Upper lobe of left lung (tissue), 6 donors: Measurements from ENCODE around the gene GAP43. TPM values are rescaled to one million over a fixed set of nuclear protein-coding genes. Genes with fewer than 3 reads are reported as not detected.

Experiments
- ATAC-seq, 2 donors: fragments of 200-7000 bp; cut with Tn5 transposase; one replicate each; pipeline ENCODE4 v1.9.1; 2022; ENCODE audit warnings: mild to moderate bottlenecking in 2 of 2, moderate library complexity in 2 of 2; ENCODE audit not compliant: low FRiP score in 2 of 2
- DNase-seq, 2 donors: peaks; one replicate each; pipeline ENCODE4 v3.0.0-alpha.2; 2019 to 2020
- H3K27ac ChIP-seq, 4 donors: fragments of 200-600 bp; sonication (generic); one replicate each; pipeline ENCODE4 v1.5.1; 2016 to 2019
- H3K27me3 ChIP-seq, 4 donors: fragments of 200-600 bp; sonication (generic); one replicate each; pipeline ENCODE4 v1.5.1; 2017 to 2019
- H3K36me3 ChIP-seq, 4 donors: fragments of 200-600 bp; sonication (generic); one replicate each; pipeline ENCODE4 v1.5.1; 2016 to 2019
- H3K4me1 ChIP-seq, 4 donors: fragments of 200-600 bp; sonication (generic); one replicate each; pipeline ENCODE4 v1.5.1; 2018 to 2019
- H3K4me3 ChIP-seq, 4 donors: fragments of 200-600 bp; sonication (generic); one replicate each; pipeline ENCODE4 v1.5.1; 2017 to 2019; ENCODE audit warnings: mild to moderate bottlenecking in 2 of 4, moderate library complexity in 1 of 4
- H3K9me3 ChIP-seq, 4 donors: fragments of 200-600 bp; sonication (generic); one replicate each; pipeline ENCODE4 v1.5.1; 2018 to 2019
- EP300 ChIP-seq, 4 donors: sonication (generic); formaldehyde crosslinking; IDR thresholded peaks; one replicate each; pipeline ENCODE4 v1.5.1; 2017; ENCODE audit warnings: antibody characterized with exemption in 4 of 4, control low read depth in 2 of 4
- POLR2A ChIP-seq, 4 donors: fragments of 450-650 bp; IDR thresholded peaks; one replicate each; pipeline ENCODE4 v1.5.1; 2016 to 2017; ENCODE audit warnings: antibody characterized with exemption in 4 of 4, mild to moderate bottlenecking in 2 of 4
- POLR2AphosphoS5 ChIP-seq, 2 donors: sonication (generic); formaldehyde crosslinking; IDR thresholded peaks; one replicate each; pipeline ENCODE4 v1.5.1; 2017; ENCODE audit warnings: antibody characterized with exemption in 2 of 2
- WGBS, 2 donors: methylation state at CpG; one replicate each; pipeline ENCODE4 v1.1.5; 2017 to 2018; 5-methylcytosine and 5-hydroxymethylcytosine counted together
- total RNA-seq, 6 donors: library from RNA; depleted of rRNA in 4 of 6; stranded (reverse); fragments of >200 nt in 4 of 6; gene quantifications; one replicate each; pipeline versions ENCODE4 v1.1.0 to v1.2.1, GENCODE V29; 2016 to 2021
- TF ChIP-seq, protein P1 (sequence below), 6 experiments: fragments of 450-650 bp in 4 of 6; fragments of 200-600 bp in 2 of 6; sonication (generic) in 2 of 6; IDR thresholded peaks; one replicate each; pipeline ENCODE4 v1.5.1; 2016 to 2019; ENCODE audit warnings: antibody characterized with exemption in 6 of 6
- donor health status: DM: no; HTN: no; CAD: no; lungs with moderate emphysema.
- donor health status: DM: no; HTN: yes; CAD: no; lungs with severe emphysema.

GAP43 gene
- total RNA-seq, 6 donors from 2014 or later: 0.13 TPM; not detected in 5

DNA sequence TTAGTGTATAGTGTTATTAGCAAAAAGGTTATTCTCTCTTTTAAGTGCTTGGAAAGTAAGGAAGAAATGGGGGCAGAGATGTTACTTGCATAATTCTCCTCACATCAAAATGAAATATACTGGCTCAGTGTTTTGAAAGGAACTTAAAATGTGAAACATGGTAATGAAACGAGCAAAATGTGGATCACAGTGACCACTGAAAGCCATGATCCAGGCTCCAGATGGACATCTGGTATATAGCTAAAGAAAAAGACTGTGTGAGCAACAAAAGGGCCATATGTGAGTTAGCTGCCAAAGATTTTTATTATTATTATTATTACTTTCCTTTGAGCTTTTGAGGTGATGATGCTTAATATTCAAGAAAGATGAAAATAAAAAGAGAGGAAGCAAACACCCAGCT lies 89.6 kb downstream of the GAP43 start:
- Histone ChIP-seq H3K27me3 (no peaks in the 10 kb centered on the region), H3K36me3 (no peaks in the 10 kb centered on the region), H3K9me3 (no peaks in the 10 kb centered on the region), H3K4me1 (no peaks in the 10 kb centered on the region), H3K4me3 (no peak overlapping the region), H3K27ac (no peak overlapping the region)
- ATAC-seq (no peak), DNase-seq (no peak)
- 0% methylated on average over 1 of the region's 1 CpG for WGBS, 2 donors
- TF ChIP-seq POLR2AphosphoS5 (IDR thresholded peaks at IDR 0.05) (no peak), EP300 (IDR thresholded peaks at IDR 0.05) (no peak), POLR2A (IDR thresholded peaks at IDR 0.05) (no peak)
- TF ChIP-seq, protein P1, sequence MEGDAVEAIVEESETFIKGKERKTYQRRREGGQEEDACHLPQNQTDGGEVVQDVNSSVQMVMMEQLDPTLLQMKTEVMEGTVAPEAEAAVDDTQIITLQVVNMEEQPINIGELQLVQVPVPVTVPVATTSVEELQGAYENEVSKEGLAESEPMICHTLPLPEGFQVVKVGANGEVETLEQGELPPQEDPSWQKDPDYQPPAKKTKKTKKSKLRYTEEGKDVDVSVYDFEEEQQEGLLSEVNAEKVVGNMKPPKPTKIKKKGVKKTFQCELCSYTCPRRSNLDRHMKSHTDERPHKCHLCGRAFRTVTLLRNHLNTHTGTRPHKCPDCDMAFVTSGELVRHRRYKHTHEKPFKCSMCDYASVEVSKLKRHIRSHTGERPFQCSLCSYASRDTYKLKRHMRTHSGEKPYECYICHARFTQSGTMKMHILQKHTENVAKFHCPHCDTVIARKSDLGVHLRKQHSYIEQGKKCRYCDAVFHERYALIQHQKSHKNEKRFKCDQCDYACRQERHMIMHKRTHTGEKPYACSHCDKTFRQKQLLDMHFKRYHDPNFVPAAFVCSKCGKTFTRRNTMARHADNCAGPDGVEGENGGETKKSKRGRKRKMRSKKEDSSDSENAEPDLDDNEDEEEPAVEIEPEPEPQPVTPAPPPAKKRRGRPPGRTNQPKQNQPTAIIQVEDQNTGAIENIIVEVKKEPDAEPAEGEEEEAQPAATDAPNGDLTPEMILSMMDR (IDR thresholded peaks at IDR 0.05): no peak

DNA sequence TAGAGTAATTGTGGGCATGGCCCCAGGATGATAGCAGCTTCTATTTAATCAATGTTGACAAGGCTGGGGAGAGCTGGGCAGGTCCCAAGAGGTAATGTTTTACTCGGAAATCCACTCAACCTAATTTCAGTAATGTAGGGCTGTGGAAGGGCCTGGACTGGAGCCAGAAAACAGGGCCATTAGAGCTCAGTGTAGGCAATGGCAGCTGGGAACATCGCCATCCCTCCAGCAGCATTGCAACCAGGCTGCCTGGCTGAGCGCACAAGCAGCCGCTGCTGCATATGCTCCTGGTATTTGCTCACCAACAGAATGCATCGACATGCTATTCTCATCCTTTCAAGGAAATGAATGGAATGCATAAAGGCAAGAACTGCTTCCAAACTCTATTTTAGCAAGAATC lies 90.0 kb downstream of the GAP43 start:
- Histone ChIP-seq H3K9me3 (no peaks in the 10 kb centered on the region), H3K27me3 (no peaks in the 10 kb centered on the region), H3K4me1 (no peaks in the 10 kb centered on the region), H3K27ac (no peak overlapping the region), H3K36me3 (no peaks in the 10 kb centered on the region), H3K4me3 (no peak overlapping the region)
- TF ChIP-seq POLR2AphosphoS5 (IDR thresholded peaks at IDR 0.05): no peak
- peak; percentile 8 to 70 for DNase-seq
- WGBS, 2 donors: 54 to 63% methylated on average over 5 of the region's 5 CpGs
- ATAC-seq: peak in 1 of 2 donors; percentile 35

DNA sequence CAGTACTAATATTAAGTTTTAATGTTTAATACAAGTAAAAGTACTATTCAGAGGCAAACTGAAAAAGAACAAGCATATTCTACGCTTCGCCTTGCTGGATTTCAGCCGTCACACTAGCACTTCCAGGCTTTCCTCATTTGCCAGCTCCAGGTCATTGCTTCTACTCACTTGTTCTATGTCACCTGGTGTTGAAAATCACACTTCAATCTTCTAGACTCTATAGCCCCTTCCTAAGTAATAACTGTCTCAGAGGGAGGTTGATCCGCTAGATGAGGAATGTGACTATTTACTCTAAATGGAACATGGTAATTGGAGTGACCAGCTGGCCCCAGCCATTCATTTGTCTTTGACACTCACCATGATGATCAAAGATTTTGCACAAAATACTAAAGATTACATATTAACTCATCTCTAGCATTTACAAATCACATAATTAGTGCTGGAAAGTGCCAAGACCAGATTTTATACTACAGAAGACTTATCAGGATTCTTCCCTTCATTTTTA lies 92.0 kb downstream of the GAP43 start:
- no peaks in the 10 kb centered on the region for H3K27me3 ChIP-seq
- no peak overlapping the region for H3K4me3 ChIP-seq
- H3K9me3 ChIP-seq: no peaks in the 10 kb centered on the region
- 86 to 87% methylated on average over 4 of the region's 4 CpGs for WGBS, 2 donors
- H3K4me1 ChIP-seq: no peaks in the 10 kb centered on the region
- no peak for TF ChIP-seq POLR2AphosphoS5 (IDR thresholded peaks at IDR 0.05)
- TF ChIP-seq, protein P1 (IDR thresholded peaks at IDR 0.05): no peak
- no peak for TF ChIP-seq POLR2A (IDR thresholded peaks at IDR 0.05)
- TF ChIP-seq EP300 (IDR thresholded peaks at IDR 0.05): no peak
- H3K36me3 ChIP-seq: no peaks in the 10 kb centered on the region
- no peak overlapping the region for H3K27ac ChIP-seq
- ATAC-seq: no peak
- DNase-seq: no peak

DNA sequence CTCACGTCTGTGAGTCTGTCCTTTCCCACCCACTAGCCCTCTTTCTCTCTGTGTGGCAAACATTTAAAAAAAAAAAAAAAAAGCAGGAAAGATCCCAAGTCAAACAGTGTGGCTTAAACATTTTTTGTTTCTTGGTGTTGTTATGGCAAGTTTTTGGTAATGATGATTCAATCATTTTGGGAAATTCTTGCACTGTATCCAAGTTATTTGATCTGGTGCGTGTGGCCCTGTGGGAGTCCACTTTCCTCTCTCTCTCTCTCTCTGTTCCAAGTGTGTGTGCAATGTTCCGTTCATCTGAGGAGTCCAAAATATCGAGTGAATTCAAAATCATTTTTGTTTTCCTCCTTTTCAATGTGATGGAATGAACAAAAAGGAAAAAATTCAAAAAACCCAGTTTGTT lies 97.7 kb downstream of the GAP43 start:
- ATAC-seq (peak in 1 of 2 donors; percentile 83), DNase-seq (no peak)
- no peaks in the 10 kb centered on the region for H3K9me3 ChIP-seq
- no peaks in the 10 kb centered on the region for H3K27me3 ChIP-seq
- no peak overlapping the region for H3K4me3 ChIP-seq
- H3K4me1 ChIP-seq: no peaks in the 10 kb centered on the region
- WGBS, 2 donors: 80% methylated on average over 4 of the region's 4 CpGs
- H3K27ac ChIP-seq: no peak overlapping the region
- no peaks in the 10 kb centered on the region for H3K36me3 ChIP-seq
- TF ChIP-seq POLR2A (IDR thresholded peaks at IDR 0.05) (no peak), EP300 (IDR thresholded peaks at IDR 0.05) (no peak), POLR2AphosphoS5 (IDR thresholded peaks at IDR 0.05) (no peak)
- TF ChIP-seq, protein P1 (IDR thresholded peaks at IDR 0.05): no peak

DNA sequence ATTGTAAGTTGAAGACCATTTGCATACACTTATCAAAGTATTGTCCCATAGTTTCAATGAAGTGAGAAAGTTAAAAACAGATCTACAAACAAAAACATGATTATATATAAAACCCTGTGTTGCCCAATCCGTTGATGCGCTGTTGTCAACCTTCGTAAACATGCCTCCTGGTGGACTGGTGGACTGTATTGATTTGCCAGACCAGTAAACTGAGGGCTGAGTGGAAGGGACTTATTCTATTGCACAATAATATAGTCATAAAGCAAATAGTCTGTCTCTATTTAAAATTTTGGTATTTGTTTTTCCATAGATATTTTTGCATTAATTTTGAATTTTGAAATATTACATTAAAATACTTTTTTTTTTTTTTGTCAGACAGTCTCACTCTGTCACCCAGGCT lies 102.5 kb downstream of the GAP43 start:
- Histone ChIP-seq H3K4me3 (no peak overlapping the region), H3K4me1 (no peaks in the 10 kb centered on the region), H3K27ac (no peak overlapping the region), H3K9me3 (no peaks in the 10 kb centered on the region), H3K27me3 (no peaks in the 10 kb centered on the region), H3K36me3 (no peaks in the 10 kb centered on the region)
- ATAC-seq (no peak), DNase-seq (no peak)
- 91 to 96% methylated on average over 3 of the region's 3 CpGs for WGBS, 2 donors
- TF ChIP-seq, protein P1 (IDR thresholded peaks at IDR 0.05): no peak
- no peak for TF ChIP-seq POLR2A (IDR thresholded peaks at IDR 0.05)
- TF ChIP-seq EP300 (IDR thresholded peaks at IDR 0.05): no peak
- no peak for TF ChIP-seq POLR2AphosphoS5 (IDR thresholded peaks at IDR 0.05)
